ENCODE results near the gene STAT5B.
"Not testable (repeated sequence)": the region's sequence is repeated elsewhere in the genome, so short reads cannot be mapped to it uniquely, and the experiment has no call there.

STAT5B gene

DNA sequence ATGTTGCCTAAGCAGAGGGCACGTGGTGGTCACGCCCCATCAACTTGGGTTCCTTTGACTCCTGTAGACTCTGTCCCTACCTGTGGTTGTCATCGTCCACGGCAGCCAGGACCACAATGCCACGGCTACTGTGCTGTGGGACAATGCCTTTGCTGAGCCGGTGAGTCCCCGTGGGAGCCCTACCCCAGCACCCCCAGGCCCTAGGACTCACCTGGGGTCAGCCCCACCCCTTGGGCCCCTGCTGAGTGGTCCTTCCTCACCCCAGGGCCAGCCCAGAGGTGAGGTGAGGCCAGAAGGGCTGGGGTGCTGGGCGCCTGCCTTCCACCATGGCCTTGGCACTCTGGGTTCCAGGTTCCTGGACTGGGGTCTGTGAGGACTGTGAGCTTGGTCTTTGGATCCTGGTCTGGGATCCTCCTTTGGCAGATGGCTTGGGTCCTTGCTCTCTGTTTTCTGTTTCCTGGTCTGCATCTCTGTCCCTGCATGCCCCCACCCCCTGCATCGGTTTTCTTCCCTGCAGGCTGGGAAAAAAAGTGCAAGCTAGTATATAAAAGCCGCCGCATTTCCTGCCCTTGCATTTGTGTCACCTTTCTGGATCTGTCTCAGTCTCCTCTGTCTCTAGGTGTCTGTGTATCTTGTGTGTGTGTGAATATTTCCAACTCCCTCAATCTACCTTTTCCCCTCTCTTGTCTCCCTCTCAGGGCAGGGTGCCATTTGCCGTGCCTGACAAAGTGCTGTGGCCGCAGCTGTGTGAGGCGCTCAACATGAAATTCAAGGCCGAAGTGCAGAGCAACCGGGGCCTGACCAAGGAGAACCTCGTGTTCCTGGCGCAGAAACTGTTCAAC, 29.6 kb upstream of the STAT5B start:
- no peak for DNase-seq

GRCh38 chr17:42305031-42305330, 28.8 kb upstream of the STAT5B start:
- not testable (repeated sequence) for DNase-seq

DNA sequence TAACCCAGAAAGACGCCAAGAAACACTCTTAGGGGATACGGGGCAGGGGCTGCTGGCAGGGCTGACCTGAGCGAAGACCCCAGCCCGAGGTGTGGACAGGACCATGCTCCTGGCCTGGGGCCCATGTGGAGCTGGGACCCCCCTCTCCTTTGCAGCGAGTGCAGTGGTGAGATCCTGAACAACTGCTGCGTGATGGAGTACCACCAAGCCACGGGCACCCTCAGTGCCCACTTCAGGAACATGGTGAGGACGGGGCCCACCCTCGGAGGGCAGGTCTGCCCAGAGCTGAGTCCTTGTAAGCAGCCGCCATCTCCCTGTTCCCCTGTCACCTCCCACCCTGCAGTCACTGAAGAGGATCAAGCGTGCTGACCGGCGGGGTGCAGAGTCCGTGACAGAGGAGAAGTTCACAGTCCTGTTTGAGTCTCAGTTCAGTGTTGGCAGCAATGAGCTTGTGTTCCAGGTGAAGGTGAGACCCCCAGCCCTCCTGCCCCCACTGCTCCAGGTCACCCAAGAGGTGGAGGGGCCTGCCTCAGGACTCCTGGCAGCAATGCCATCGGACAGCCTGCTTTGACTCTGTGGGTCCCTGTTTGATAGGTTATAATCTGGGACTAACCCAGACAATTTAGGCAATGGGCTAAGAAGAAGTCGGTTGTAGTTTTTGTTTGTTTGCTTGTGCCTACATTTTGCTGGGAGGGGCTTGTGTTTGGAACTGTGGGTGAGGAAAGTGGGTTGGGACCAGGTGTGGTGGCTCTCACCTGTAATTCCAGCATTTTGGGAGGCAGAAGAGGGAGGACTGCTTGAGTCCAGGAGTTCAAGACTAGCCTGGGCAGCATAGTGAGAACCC, 28.2 kb upstream of the STAT5B start:
- DNase-seq = no peak

DNA sequence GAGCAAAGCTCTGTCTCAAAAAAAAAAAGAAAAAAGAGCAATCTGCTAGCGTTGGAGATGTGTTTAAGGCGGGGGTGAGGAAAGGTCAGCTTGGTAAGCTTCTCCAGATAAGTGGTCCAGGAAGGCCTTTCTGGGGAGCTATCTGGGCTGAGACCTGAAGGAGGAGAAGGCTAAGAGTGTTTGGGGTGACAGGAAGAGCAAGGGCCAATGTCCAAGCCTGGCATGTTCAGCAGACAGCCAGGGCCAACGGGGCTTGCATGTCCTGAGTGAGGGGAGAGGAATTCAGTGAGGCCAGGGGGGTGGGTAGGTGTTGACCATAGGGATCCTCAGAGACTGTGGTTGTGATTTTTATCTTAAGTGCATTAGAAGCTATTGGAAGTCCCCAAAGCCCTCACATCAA, 27.5 kb upstream of the STAT5B start:
- no peak for DNase-seq

- DNase-seq = no peak
These were observed 24.8 kb upstream of the STAT5B start for GRCh38 chr17:42301022-42301421.

GRCh38 chr17:42299913-42300312, 23.7 kb upstream of the STAT5B start:
- DNase-seq = not testable (repeated sequence)

DNA sequence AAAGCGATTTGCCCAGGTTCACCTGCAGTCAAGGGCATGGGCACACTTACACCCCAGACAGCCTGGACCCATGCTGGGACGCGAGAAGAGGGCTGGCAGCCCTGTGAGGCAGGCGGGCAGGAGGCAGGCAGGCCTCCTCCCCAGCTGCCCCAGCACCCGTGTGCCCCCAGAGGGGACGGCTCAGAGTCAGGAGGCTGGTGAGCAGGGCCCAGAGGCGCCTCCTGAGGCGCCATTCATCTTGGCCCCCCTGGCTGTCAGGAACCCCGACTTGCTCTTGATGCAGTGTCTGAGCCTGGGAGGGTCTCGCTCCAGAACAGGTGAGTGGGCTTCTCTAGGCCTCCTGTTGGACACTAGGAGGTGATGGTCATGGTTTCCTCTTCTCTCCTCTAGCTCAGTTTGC, 23.2 kb upstream of the STAT5B start:
- DNase-seq = not testable (repeated sequence)

DNA sequence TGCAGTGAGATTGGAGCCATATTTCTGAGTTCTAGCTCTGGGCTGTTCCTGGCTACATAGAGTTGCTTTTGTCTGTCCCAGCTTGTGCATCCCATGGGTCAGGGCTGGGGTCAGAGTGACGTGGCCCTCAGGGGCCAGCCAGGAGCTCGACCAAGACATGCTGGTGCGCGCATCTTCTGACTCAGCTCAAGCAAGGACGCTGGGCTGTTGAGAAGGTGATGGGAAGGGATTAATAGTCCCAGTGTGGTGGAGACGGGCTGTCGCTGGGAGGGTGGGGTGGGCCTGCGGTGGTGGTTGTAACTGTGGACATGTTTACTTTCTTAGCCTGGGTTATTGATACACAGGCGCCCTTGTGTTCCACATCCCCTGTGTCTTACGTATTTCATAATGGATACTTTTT, 21.6 kb upstream of the STAT5B start:
- DNase-seq = not testable (repeated sequence)

GRCh38 chr17:42296012-42296411, 19.8 kb upstream of the STAT5B start:
- no peak for DNase-seq

- no peak for DNase-seq
These were observed 18.5 kb upstream of the STAT5B start for GRCh38 chr17:42294469-42295398.

DNA sequence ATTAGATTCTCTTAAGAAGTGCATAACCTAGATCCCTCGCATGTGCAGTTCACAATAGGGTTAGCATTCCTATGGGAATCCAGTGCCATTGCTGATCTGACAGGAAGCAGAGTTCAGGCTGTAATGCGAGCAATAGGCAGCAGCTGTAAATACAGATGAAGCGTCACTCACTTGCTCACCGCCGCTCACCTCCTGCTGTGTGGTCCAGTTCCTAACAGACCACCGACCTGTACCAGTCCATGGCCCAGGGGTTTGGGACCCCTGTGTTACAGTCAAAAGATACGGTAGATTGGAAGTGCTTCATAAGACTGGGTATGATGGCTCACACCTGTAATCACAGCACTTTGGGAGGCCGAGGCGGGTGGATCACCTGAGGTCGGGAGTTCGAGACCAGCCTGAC, 14.9 kb upstream of the STAT5B start:
- DNase-seq = no peak

DNA sequence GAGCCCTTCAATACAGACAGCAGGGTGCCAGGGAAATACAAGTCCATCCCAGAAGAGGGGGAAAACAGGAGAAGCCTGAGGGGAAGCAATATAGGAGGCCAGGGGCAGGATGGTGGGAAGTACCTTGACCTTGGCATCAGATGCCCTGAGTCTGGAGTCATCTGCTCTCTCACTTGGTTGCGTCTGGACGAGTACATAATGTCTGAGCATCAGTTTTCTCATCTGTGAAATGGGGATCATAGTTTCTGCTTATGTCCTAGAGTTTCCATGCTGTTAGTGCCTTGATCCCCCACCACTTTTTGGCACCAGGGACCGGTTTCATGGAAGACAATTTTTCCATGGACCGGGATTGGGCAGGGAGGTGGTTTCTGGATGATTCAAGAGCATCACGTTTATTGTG, 14.4 kb upstream of the STAT5B start:
- DNase-seq = no peak

DNA sequence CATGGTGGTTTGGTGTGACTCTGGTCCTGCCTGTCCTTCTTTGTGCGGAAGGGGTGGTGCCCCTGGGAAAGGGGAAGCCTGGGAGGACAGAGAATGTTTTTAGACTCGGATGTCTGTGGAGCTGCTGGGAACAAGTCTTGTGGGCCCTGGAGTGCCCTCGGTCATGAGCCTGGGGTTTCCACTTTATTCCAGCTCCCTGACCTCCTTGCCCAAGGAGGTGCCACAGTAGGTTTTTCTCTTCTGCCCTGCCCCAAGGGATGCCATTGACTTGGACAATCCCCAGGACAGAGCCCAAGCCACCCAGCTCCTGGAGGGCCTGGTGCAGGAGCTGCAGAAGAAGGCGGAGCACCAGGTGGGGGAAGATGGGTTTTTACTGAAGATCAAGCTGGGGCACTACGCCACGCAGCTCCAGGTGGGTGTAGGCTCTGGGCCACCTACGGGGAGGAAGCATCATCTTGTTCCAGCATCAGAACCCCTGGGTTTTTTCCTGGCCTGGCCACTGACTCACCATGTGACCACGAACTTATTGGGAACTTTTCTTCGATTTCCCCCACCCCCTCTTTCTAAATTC, 13.5 kb upstream of the STAT5B start:
- DNase-seq = no peak

DNA sequence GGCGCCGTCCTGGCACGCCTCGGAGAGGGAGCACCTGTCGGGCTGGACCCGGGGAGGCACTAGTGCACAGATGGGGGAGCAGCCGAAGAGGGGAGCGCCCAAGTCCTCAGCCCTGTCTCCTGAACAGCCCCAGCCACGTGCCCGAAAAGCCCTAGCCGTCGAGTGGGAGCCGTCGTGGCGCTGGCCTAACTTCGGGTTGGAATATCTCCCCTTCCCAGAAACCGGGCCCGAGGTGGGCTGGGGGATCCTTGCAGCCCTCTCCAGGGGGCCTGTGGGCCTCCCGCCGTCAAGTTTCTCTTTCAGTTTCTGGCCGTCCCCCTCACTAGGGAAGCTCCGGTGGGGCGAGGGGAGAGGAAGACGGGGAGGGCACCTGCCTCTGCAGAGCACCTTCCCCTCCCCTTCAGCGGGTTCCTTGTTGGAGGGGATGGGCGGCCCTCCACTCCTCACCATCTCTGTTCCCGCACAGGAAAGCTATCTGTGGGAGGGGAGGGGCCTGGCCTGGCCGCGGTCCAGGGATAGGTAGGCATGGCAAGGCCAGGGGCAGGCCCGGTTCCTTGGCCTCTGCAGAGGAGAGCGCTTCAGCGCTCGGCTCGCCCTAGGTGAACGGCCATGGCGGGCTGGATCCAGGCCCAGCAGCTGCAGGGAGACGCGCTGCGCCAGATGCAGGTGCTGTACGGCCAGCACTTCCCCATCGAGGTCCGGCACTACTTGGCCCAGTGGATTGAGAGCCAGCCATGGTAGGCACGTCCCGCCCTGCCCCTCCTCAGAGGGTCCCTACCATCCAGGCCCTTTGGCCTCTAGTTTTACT, 12.8 kb upstream of the STAT5B start:
- no peak for DNase-seq

DNA sequence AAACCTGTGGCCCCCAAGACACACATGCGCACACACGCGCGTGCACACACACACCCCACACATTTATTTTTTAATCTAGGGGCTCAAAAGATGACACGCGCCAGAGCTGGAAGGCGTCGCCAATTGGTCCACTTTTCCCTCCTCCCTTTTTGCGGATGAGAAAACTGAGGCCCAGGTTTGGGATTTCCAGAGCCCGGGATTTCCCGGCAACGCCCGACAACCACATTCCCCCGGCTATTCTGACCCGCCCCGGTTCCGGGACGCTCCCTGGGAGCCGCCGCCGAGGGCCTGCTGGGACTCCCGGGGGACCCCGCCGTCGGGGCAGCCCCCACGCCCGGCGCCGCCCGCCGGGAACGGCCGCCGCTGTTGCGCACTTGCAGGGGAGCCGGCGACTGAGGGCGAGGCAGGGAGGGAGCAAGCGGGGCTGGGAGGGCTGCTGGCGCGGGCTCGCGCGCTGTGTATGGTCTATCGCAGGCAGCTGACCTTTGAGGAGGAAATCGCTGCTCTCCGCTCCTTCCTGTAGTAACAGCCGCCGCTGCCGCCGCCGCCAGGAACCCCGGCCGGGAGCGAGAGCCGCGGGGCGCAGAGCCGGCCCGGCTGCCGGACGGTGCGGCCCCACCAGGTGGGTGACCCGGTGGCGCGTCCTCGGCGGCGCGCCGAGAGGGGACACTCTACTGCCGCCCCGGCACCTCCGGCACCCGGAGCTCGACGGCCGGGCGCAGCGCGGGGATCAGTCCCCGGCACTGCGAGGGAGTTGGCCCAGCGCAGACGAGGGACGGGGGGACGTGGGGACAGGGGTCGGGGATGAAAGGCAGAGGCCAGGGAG, 12.0 kb upstream of the STAT5B start, which contains the start of gene STAT5A:
Gene STAT5A (plus strand): TSS at position 522 of the 826 bp plus-strand sequence. CDS start 914 bp downstream, outside the sequence.
- DNase-seq = peak; percentile 69

GRCh38 chr17:42287305-42287976, 11.2 kb upstream of the STAT5B start:
- DNase-seq = no peak

DNA sequence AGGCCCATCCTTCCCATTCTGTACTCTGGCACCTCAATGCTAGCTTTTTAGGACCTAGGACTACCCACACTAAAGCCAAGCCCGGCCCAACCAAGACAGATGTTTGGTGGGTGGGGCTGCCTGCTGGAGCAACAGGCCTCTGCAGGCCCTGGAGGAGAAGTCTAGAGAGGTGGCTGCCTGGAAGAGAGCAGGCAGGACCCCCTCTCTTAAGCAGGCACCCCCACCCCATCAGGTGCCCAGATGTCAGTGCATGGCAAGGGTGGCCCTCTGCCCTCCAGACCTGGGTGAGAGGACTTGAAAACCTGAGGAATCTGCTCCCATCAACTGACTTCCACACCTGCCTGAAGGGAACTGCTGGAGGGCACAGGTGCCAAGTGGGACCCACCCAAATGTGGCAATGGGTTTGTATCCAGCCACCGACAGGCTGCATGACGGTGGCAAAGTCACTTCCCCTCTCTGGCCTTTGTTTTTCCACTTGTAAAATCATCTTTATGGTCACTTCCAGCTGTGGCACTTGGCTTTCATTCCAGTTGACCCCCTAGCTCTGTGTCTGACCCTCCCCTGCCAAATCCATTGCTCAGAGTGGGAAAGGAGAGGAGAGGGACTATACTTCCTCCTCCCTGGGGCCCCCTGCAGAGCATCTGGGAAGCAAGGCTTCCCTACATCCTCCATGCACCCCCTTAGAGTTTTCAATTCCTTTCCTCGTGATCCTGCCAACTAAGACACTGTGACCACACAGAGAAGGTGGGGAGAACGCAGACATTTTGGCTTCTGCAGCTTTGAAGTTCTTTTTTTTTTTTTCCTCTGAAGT, 10.4 kb upstream of the STAT5B start:
- no peak for DNase-seq

- no peak for DNase-seq
These were observed 9.3 kb upstream of the STAT5B start for GRCh38 chr17:42285346-42286050.

GRCh38 chr17:42284566-42284965, 8.4 kb upstream of the STAT5B start:
- DNase-seq = no peak

Measured in fibroblast of skin of right biceps (primary cell).